Spleen (tissue), 7 donors: ENCODE results near the gene ART1.

Source experiments
- POLR2AphosphoS5 ChIP-seq, 3 donors: sonication (generic); formaldehyde crosslinking; IDR thresholded peaks; one replicate each; pipeline ENCODE4 v1.5.1; 2017; ENCODE audit warnings: antibody characterized with exemption in 3 of 3
- TF ChIP-seq, protein P1 (sequence below), 11 experiments: fragments of 200-600 bp in 7 of 11; fragments of 450-650 bp in 4 of 11; sonication (generic) in 4 of 11; IDR thresholded peaks in 8 of 11; conservative IDR thresholded peaks in 3 of 11; 1 replicate in 7 of 11; 2 replicates in 4 of 11; pipeline versions ENCODE4 v1.4.0 to v1.8.0; 2016 to 2021; ENCODE audit warnings: antibody characterized with exemption in 11 of 11, inconsistent platforms in 4 of 11, mild to moderate bottlenecking in 1 of 11
- donor health status: DM: no; HTN: no; CAD: no; lungs with moderate emphysema.
- donor health status: DM: no; HTN: no; CAD: no.
- donor health status: DM: no; HTN: no; CAD: no.

- TF ChIP-seq, protein P1, sequence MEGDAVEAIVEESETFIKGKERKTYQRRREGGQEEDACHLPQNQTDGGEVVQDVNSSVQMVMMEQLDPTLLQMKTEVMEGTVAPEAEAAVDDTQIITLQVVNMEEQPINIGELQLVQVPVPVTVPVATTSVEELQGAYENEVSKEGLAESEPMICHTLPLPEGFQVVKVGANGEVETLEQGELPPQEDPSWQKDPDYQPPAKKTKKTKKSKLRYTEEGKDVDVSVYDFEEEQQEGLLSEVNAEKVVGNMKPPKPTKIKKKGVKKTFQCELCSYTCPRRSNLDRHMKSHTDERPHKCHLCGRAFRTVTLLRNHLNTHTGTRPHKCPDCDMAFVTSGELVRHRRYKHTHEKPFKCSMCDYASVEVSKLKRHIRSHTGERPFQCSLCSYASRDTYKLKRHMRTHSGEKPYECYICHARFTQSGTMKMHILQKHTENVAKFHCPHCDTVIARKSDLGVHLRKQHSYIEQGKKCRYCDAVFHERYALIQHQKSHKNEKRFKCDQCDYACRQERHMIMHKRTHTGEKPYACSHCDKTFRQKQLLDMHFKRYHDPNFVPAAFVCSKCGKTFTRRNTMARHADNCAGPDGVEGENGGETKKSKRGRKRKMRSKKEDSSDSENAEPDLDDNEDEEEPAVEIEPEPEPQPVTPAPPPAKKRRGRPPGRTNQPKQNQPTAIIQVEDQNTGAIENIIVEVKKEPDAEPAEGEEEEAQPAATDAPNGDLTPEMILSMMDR (IDR thresholded peaks at IDR 0.05 in 8 of 11, conservative IDR thresholded peaks at IDR 0.05 in 3 of 11) = no peak
- no peak for TF ChIP-seq POLR2AphosphoS5 (IDR thresholded peaks at IDR 0.05)
Observed at GRCh38 chr11:3638513-3638912, 6.4 kb upstream of the ART1 start.
